K562 (cell line): ENCODE data around the gene DEPP1. TPM values are rescaled to one million over a fixed set of nuclear protein-coding genes. Genes with fewer than 3 reads are reported as not detected.

ENCODE experiments used
- ATAC-seq: fragments of 200-7000 bp; cut with Tn5 transposase; 3 replicates; pipeline ENCODE4 v1.9.1; 2020; ENCODE audit warnings: moderate library complexity
- Bru-seq: library from RNA; stranded (reverse); fragments of 400-500 nt; gene quantifications from one replicate; lab custom pipeline; 2021; lab: Mats Ljungman, UMichigan
- BruChase-seq, 2 experiments: library from RNA; stranded (reverse); fragments of 400-500 nt; gene quantifications; one replicate each; lab custom pipeline; 2021; lab: Mats Ljungman, UMichigan
- BruUV-seq: library from RNA; stranded (reverse); fragments of 400-500 nt; replicated peaks from 2 replicates; lab custom pipeline; 2021; lab: Mats Ljungman, UMichigan
- CTCF ChIA-PET: fragments of 300-600 bp; formaldehyde crosslinking; extraction: SDS; loops from one replicate; lab custom pipeline; 2021; ENCODE audit warnings: low intra/inter-chr PET ratio; lab: Yijun Ruan, JAX
- POLR2A ChIA-PET: fragments of 300-600, 350-650 bp; sonication (Branson Sonifier 250); formaldehyde crosslinking; extraction: SDS; loops from one replicate; lab custom pipeline; 2021; ENCODE audit warnings: antibody characterized with exemption, inconsistent platforms; lab: Yijun Ruan, JAX
- DNase-seq, 4 experiments: peaks; one replicate each; pipeline versions ENCODE4 v3.0.0 to v3.0.0-alpha.2; 2011 to 2018; ENCODE audit warnings: low spot score in 3 of 4, mixed read lengths in 3 of 4; ENCODE audit errors: extremely low read depth in 1 of 4
- FAIRE-seq: peaks from 2 replicates; lab custom pipeline; 2011; peaks lifted over from hg19 to GRCh38; lab: Jason Lieb, UNC
- H2AFZ ChIP-seq: 2 replicates; pipeline ENCODE4 v1.6.0; 2011; ENCODE audit warnings: low read depth, low read length, control low read depth, inconsistent platforms
- H3K27ac ChIP-seq: fragments of 200-600 bp; 3 replicates; pipeline ENCODE4 v1.8.0; 2011; ENCODE audit warnings: low read depth, mild to moderate bottlenecking, control low read depth, inconsistent platforms, low read length, moderate library complexity, mixed read lengths; ENCODE audit errors: extremely low read depth
- H3K27me3 ChIP-seq, 2 experiments: fragments of 300-600 bp in 1 of 2; 2 replicates in 1 of 2; 3 replicates in 1 of 2; pipeline versions ENCODE4 v1.6.0 to v1.8.0; 2011; ENCODE audit warnings: inconsistent platforms in 2 of 2, low read length in 2 of 2, mild to moderate bottlenecking in 1 of 2, mixed read lengths in 1 of 2, moderate library complexity in 1 of 2; ENCODE audit not compliant: control insufficient read depth in 2 of 2, insufficient read depth in 2 of 2
- H3K36me3 ChIP-seq: fragments of 300-600 bp; 3 replicates; pipeline ENCODE4 v1.8.0; 2011; ENCODE audit warnings: mild to moderate bottlenecking, low read length, inconsistent platforms; ENCODE audit not compliant: control insufficient read depth, insufficient read depth
- H3K4me1 ChIP-seq, 2 experiments: fragments of 200-600 bp in 1 of 2; replicated peaks in 1 of 2; 2 replicates in 1 of 2; 3 replicates in 1 of 2; pipeline versions ENCODE4 v1.5.1 to v1.8.0; 2011; ENCODE audit warnings: inconsistent platforms in 2 of 2, low read length in 2 of 2, mild to moderate bottlenecking in 1 of 2, mixed read lengths in 1 of 2, moderate library complexity in 1 of 2; ENCODE audit not compliant: control insufficient read depth in 2 of 2, insufficient read depth in 2 of 2
- H3K4me2 ChIP-seq: 2 replicates; pipeline ENCODE4 v1.6.1; 2011; ENCODE audit warnings: low read length, control low read depth, inconsistent platforms, mixed read lengths; ENCODE audit not compliant: insufficient read depth
- H3K4me3 ChIP-seq: fragments of 200-600 bp; sonication (generic), shearing (Covaris generic); 2 replicates; pipeline ENCODE4 v1.5.1; 2016; ENCODE audit warnings: control low read depth, inconsistent platforms
- H3K79me2 ChIP-seq: fragments of 200-600 bp; 3 replicates; pipeline ENCODE4 v1.8.0; 2011; ENCODE audit warnings: low read length, inconsistent platforms; ENCODE audit not compliant: control insufficient read depth, insufficient read depth
- H3K9ac ChIP-seq, 2 experiments: 2 replicates each; pipeline versions ENCODE4 v1.6.0 to v1.6.1; 2011; ENCODE audit warnings: low read depth in 2 of 2, low read length in 2 of 2, control low read depth in 1 of 2, inconsistent platforms in 1 of 2, mild to moderate bottlenecking in 1 of 2, mixed read lengths in 1 of 2; ENCODE audit not compliant: insufficient read depth in 1 of 2
- H3K9me1 ChIP-seq: one replicate; pipeline ENCODE4 v1.6.0; 2011; ENCODE audit warnings: inconsistent platforms, mild to moderate bottlenecking, low read length, moderate library complexity; ENCODE audit not compliant: control insufficient read depth, insufficient read depth
- H3K9me3 ChIP-seq: replicated peaks from 2 replicates; pipeline ENCODE4 v1.5.1; 2011; ENCODE audit warnings: low read depth, low read length, inconsistent platforms; ENCODE audit not compliant: control insufficient read depth, insufficient read depth
- H4K20me1 ChIP-seq: replicated peaks from 2 replicates; pipeline ENCODE4 v1.6.1; 2011; ENCODE audit warnings: low read length, inconsistent platforms, mixed read lengths; ENCODE audit not compliant: control insufficient read depth, insufficient read depth
- PML ChIP-seq: IDR thresholded peaks from 2 replicates; pipeline ENCODE4 v1.6.1; 2012; ENCODE audit warnings: low read length, inconsistent platforms
- PTTG1 ChIP-seq: fragments of 450-650 bp; IDR thresholded peaks from 2 replicates; pipeline ENCODE4 v1.6.1; 2016; ENCODE audit warnings: low read depth, mild to moderate bottlenecking, missing genetic modification characterization, missing compliant biosample characterization
- SIRT6 ChIP-seq: IDR thresholded peaks from one replicate; pipeline ENCODE4 v1.6.1; 2012; ENCODE audit warnings: low read depth, mild to moderate bottlenecking, control low read depth, inconsistent platforms, low read length, moderate library complexity
- USF2 ChIP-seq: sonication (generic); formaldehyde crosslinking; IDR thresholded peaks from 2 replicates; pipeline ENCODE4 v1.5.0; 2020; ENCODE audit warnings: missing genetic modification reagents
- ZNF644 ChIP-seq: fragments of 200-800 bp; sonication (Bioruptor generic); IDR thresholded peaks from 2 replicates; pipeline ENCODE4 v1.6.1; 2016; ENCODE audit warnings: low read depth, missing genetic modification characterization, missing compliant biosample characterization
- WGBS: fragments of 100-300 bp; shearing (Covaris generic); methylation state at CpG from one replicate; pipeline ENCODE4 v1.1.6; 2016; ENCODE audit warnings: low coverage, mixed read lengths; ENCODE audit not compliant: insufficient coverage; ENCODE audit errors: missing lambda C conversion rate; 5-methylcytosine and 5-hydroxymethylcytosine counted together
- in situ Hi-C: fragments of 300-500 bp; cut with MboI; formaldehyde crosslinking; loops from 4 replicates; pipeline ENCODE4 v1.15.0; 2018; ENCODE audit warnings: inconsistent platforms, mixed read lengths
- intact Hi-C: fragments of 100-400 bp; cut with micrococcal nuclease; formaldehyde crosslinking; loops from 2 replicates; pipeline ENCODE4 v1.14.2; 2022
- long read RNA-seq, 3 experiments: library from polyadenylated mRNA in 2 of 3; library from RNA in 1 of 3; unstranded in 2 of 3; stranded (forward) in 1 of 3; transcript quantifications; one replicate each; pipeline ENCODE4 v2.0.0, GENCODE V29; 2019 to 2022
- polyA minus RNA-seq, 3 experiments: library from RNA; depleted of rRNA, polyadenylated mRNA; stranded (reverse); fragments of >200 nt; gene quantifications; 2 replicates each; pipeline ENCODE4 v1.2.3, GENCODE V29; 2011
- polyA plus RNA-seq, 8 experiments: library from polyadenylated mRNA; depleted of rRNA in 4 of 8; stranded (reverse) in 5 of 8; unstranded in 3 of 8; fragments of >200 nt; fragmentation: Nextera tagmentation in 2 of 8; fragmentation: Illumina TruSeq in 1 of 8; extraction: Ambion mirVana in 2 of 8; extraction: Trizol in 1 of 8; gene quantifications; 2 replicates each; pipeline versions ENCODE4 v1.2.1 to v1.2.3, GENCODE V29; 2011 to 2014; ENCODE audit warnings: inconsistent platforms in 1 of 8, missing spikeins in 1 of 8
- total RNA-seq, 7 experiments: library from RNA; depleted of rRNA in 6 of 7; stranded (reverse); fragments of >200 nt in 6 of 7; fragmentation: Illumina TruSeq in 2 of 7; extraction: Trizol in 2 of 7; gene quantifications; 2 replicates each; pipeline versions ENCODE4 v1.2.1 to v1.2.3, GENCODE V29; 2011 to 2021; ENCODE audit warnings: low replicate concordance in 1 of 7
- TF ChIP-seq, protein P1 (sequence below), 2 experiments: fragments of 450-650 bp; IDR thresholded peaks; 2 replicates each; pipeline ENCODE4 v1.6.1; 2016; ENCODE audit warnings: mild to moderate bottlenecking in 2 of 2, borderline replicate concordance in 1 of 2, low read depth in 1 of 2, moderate library complexity in 1 of 2

Gene DEPP1
- 0.32 and 3.0 TPM in 2 replicates for total RNA-seq (2011; cell fraction: chromatin; rRNA removed; ENCODE audit: low replicate concordance)
- 2.4 and 4.7 TPM in 2 replicates for total RNA-seq (2011; cell fraction: nucleolus; rRNA removed)
- 1.5 and 2.3 TPM in 2 replicates for total RNA-seq (2011; cell fraction: nucleoplasm; rRNA removed)
- 0.33 and 0.54 TPM in 2 replicates for total RNA-seq (2014; rRNA removed)
- total RNA-seq (2014; rRNA removed; fragmentation: Illumina TruSeq; extraction: Trizol) = 0.06 and 0.07 TPM in 2 replicates
- total RNA-seq (2015; rRNA removed; fragmentation: Illumina TruSeq; extraction: Trizol) = 0.11 and 0.18 TPM in 2 replicates
- 0.34 and 0.40 TPM in 2 replicates for total RNA-seq (2021)
- polyA plus RNA-seq (2011; rRNA removed) = 0.42 and 1.1 TPM in 2 replicates
- polyA plus RNA-seq (2011; cell fraction: cytosol; rRNA removed) = 1.3 and 1.5 TPM in 2 replicates
- 0.47 and 1.1 TPM in 2 replicates for polyA plus RNA-seq (2011; cell fraction: nucleus; rRNA removed)
- polyA plus RNA-seq (2012) = 0.46 and 1.3 TPM in 2 replicates
- polyA plus RNA-seq (2014; fragmentation: Illumina TruSeq; extraction: Trizol) = 0.19 TPM in 2 replicates
- polyA plus RNA-seq (2014; fragmentation: Nextera tagmentation; extraction: Ambion mirVana) = under 1 TPM in 1 of 2 experiments, not detected in 1; 0.04 TPM
- 0.21 and 0.26 TPM in 2 replicates for polyA plus RNA-seq (2014; rRNA removed)
- 0.77 and 1.1 TPM in 2 replicates for polyA minus RNA-seq (2011; rRNA and poly(A)+ RNA removed)
- polyA minus RNA-seq (2011; cell fraction: cytosol; rRNA and poly(A)+ RNA removed) = 0.76 and 1.8 TPM in 2 replicates
- 1.9 and 3.2 TPM in 2 replicates for polyA minus RNA-seq (2011; cell fraction: nucleus; rRNA and poly(A)+ RNA removed)
- Bru-seq, nascent RNA = percentile 41 among the genes with signal in this experiment
- percentile 27 among the genes with signal in this experiment for BruChase-seq, experiment 1, labeled RNA remaining after a 2-hour chase
- percentile 41 among the genes with signal in this experiment for BruChase-seq, experiment 2, labeled RNA remaining after a 6-hour chase
- long read RNA-seq, experiment 1, partial matches to known transcripts = 0 of 1 reads
- long read RNA-seq, experiment 1, other reads (novel, unspliced or antisense) = 1 of 1 reads
- long read RNA-seq, experiment 2 = 0 reads
- long read RNA-seq, experiment 3 = 0 reads

- CTCF ChIA-PET = no interaction called here
- 15% methylated on average over 12 of the region's 12 CpGs for WGBS
- FAIRE-seq (peak; percentile 98), DNase-seq (peak; percentile 88 to 95 (median 90)), ATAC-seq (peak; percentile 83)
- intact Hi-C loops = loop anchor here (5.0 kb wide), 1 partner anchor 101 kb away; no protein-coding TSS in a partner anchor
- in situ Hi-C loops = no loop called here
- no peaks in the 10 kb centered on the region for H4K20me1 ChIP-seq
- H3K4me2 ChIP-seq = peak within 1 kb of the TSS; percentile 61
- no TSS peak for BruUV-seq
- no peaks in the 10 kb centered on the region for H3K79me2 ChIP-seq
- peaks cover 39 to 58% of the 10 kb centered on the region in 2 experiments for H3K4me1 ChIP-seq
- POLR2A ChIA-PET = interaction anchor here (0.6 to 1.6 kb wide), 10 partner anchors 9 to 49 kb away, joined by 3 to 8 read pairs (median 4); no protein-coding TSS in a partner anchor
- no peaks in the 10 kb centered on the region for H3K9me1 ChIP-seq
- peak within 1 kb of the TSS; percentile 78 for H2AFZ ChIP-seq
- H3K9ac ChIP-seq = peak within 1 kb of the TSS in 1 of 2 experiments; percentile 65; a peak in 3 of 4 replicates
- H3K36me3 ChIP-seq = no peaks in the 10 kb centered on the region
- no peak within 1 kb of the TSS for H3K4me3 ChIP-seq
- H3K27ac ChIP-seq = 0 out of 3 replicates have a peak within 1 kb of the TSS, but pooled peaks have one; percentile 13
- peaks cover 0 to 6% of the 10 kb centered on the region in 2 experiments; a peak in 1 of 5 replicates for H3K27me3 ChIP-seq
- no peaks in the 10 kb centered on the region for H3K9me3 ChIP-seq
- TF ChIP-seq ZNF644 = no peak
- TF ChIP-seq, protein P1, sequence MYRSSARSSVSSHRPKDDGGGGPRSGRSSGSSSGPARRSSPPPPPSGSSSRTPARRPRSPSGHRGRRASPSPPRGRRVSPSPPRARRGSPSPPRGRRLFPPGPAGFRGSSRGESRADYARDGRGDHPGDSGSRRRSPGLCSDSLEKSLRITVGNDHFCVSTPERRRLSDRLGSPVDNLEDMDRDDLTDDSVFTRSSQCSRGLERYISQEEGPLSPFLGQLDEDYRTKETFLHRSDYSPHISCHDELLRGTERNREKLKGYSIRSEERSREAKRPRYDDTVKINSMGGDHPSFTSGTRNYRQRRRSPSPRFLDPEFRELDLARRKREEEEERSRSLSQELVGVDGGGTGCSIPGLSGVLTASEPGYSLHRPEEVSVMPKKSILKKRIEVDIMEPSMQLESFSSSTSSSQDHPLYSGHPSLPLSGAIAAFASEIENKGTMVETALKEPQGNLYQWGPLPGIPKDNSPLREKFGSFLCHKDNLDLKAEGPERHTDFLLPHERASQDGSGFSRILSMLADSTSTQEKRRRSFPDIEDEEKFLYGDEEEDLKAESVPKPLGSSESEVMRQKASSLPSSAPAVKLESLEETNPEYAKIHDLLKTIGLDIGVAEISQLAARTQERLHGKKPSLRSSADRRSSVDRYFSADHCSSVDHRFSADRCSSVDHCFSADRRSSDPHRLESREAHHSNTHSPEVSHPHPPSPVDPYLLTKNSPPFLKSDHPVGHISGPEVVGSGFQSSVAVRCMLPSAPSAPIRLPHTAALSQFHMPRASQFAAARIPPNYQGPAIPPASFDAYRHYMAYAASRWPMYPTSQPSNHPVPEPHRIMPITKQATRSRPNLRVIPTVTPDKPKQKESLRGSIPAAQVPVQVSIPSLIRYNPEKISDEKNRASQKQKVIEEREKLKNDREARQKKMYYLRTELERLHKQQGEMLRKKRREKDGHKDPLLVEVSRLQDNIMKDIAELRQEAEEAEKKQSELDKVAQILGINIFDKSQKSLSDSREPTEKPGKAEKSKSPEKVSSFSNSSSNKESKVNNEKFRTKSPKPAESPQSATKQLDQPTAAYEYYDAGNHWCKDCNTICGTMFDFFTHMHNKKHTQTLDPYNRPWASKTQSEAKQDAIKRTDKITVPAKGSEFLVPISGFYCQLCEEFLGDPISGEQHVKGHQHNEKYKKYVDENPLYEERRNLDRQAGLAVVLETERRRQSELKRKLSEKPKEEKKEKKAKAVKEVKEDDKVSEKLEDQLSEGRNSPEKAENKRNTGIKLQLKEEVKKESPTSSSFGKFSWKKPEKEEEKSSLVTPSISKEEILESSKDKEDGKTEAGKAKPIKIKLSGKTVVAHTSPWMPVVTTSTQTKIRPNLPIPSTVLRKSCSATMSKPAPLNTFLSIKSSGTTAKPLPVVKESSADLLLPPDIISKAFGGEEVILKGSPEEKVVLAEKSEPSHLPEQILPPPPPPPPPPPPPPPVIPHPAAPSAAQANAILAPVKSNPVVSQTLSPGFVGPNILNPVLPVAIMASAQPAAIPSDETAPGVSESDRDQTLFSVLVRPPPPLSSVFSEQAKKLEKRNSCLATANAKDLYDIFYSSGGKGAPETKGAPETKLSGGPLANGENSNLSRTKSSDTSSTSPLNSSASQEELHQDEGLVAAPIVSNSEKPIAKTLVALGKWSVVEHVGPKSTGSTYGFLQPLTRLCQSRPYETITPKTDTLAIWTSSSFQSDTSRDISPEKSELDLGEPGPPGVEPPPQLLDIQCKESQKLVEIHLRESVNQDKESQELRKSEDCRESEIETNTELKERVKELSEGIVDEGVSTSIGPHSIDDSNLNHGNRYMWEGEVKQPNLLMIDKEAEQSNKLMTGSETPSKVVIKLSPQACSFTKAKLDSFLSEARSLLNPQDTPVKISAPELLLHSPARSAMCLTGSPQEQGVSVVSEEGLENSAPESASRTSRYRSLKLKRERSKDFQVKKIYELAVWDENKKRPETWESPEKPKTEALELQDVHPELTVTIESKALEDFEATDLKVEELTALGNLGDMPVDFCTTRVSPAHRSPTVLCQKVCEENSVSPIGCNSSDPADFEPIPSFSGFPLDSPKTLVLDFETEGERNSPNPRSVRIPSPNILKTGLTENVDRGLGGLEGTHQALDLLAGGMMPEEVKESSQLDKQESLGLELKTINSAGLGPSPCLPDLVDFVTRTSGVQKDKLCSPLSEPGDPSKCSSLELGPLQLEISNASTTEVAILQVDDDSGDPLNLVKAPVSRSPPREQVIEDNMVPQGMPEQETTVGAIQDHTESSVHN (IDR thresholded peaks at IDR 0.05; ENCODE audit: borderline replicate concordance in 1 of 2, low read depth in 1 of 2) = 0 out of 4 replicates have a peak, but pooled peaks of 1 of the 2 experiments have one; percentile 14
- no peak for TF ChIP-seq PTTG1 (tag)
- TF ChIP-seq SIRT6 = no peak
- 0 out of 2 replicates have a peak, but pooled peaks have one; percentile 42 for TF ChIP-seq PML
- TF ChIP-seq USF2 (CRISPR knock-in tag) = no peak
These were observed at the start of gene DEPP1 for GRCh38 chr10:44978570-44979280. DEPP1 (minus strand) TSS chr10:44978809; CDS start chr10:44978030, 779 bp downstream.
